Liver (tissue), 9 donors: ENCODE results near the gene IL10RB. TPM values are rescaled to one million over a fixed set of nuclear protein-coding genes. Genes with fewer than 3 reads are reported as not detected.

ENCODE experiments used
- DNase-seq: peaks from one replicate; pipeline ENCODE4 v3.0.0-alpha.2; 2017; ENCODE audit warnings: low spot score
- H3K27ac ChIP-seq, 2 donors: one replicate each; pipeline ENCODE4 v1.7.0; 2013; ENCODE audit warnings: inconsistent platforms in 2 of 2, low read length in 2 of 2, control low read depth in 1 of 2, low read depth in 1 of 2, mild to moderate bottlenecking in 1 of 2
- H3K27me3 ChIP-seq, 4 donors: one replicate each; pipeline versions ENCODE4 v1.6.1 to v1.7.0; 2013; ENCODE audit warnings: low read length in 3 of 4, inconsistent platforms in 1 of 4, mild to moderate bottlenecking in 1 of 4, moderate library complexity in 1 of 4; ENCODE audit not compliant: control insufficient read depth in 4 of 4, insufficient read depth in 4 of 4
- H3K36me3 ChIP-seq, 4 donors: one replicate each; pipeline versions ENCODE4 v1.6.1 to v1.7.0; 2013; ENCODE audit warnings: low read length in 3 of 4, mild to moderate bottlenecking in 3 of 4, low read depth in 1 of 4, moderate library complexity in 1 of 4; ENCODE audit not compliant: control insufficient read depth in 4 of 4, insufficient read depth in 3 of 4
- H3K4me1 ChIP-seq, 4 donors: one replicate each; pipeline versions ENCODE4 v1.6.1 to v1.7.0; 2013; ENCODE audit warnings: low read length in 3 of 4, mild to moderate bottlenecking in 3 of 4, moderate library complexity in 1 of 4; ENCODE audit not compliant: control insufficient read depth in 4 of 4, insufficient read depth in 4 of 4
- H3K4me3 ChIP-seq, 3 donors: one replicate each; pipeline versions ENCODE4 v1.6.1 to v1.7.0; 2013; ENCODE audit warnings: low read length in 3 of 3, control low read depth in 1 of 3, low read depth in 1 of 3, mild to moderate bottlenecking in 1 of 3
- H3K9ac ChIP-seq, 2 donors: one replicate each; pipeline ENCODE4 v1.7.0; 2013; ENCODE audit warnings: low read length in 2 of 2, mild to moderate bottlenecking in 2 of 2, moderate library complexity in 2 of 2, control low read depth in 1 of 2, low read depth in 1 of 2
- H3K9me3 ChIP-seq, 4 donors: one replicate each; pipeline versions ENCODE4 v1.6.1 to v1.7.0; 2013; ENCODE audit warnings: low read length in 3 of 4; ENCODE audit not compliant: control insufficient read depth in 4 of 4
- ATF3 ChIP-seq: IDR thresholded peaks from 2 replicates; pipeline ENCODE4 v1.6.1; 2016; ENCODE audit warnings: antibody characterized with exemption
- CTCF ChIP-seq: fragments of 150-350 bp; IDR thresholded peaks from 2 replicates; pipeline ENCODE4 v1.5.1; 2017; ENCODE audit warnings: improper control_type of control experiment, low read depth, low read length; ENCODE audit not compliant: missing input control
- EGR1 ChIP-seq, 2 donors: IDR thresholded peaks; 2 replicates each; pipeline ENCODE4 v1.6.1; 2016 to 2018; ENCODE audit warnings: antibody characterized with exemption in 2 of 2, low read depth in 2 of 2
- HNF4A ChIP-seq, 2 donors: conservative IDR thresholded peaks; 2 replicates each; pipeline ENCODE4 v1.6.1; 2016; ENCODE audit warnings: antibody characterized with exemption in 2 of 2, mild to moderate bottlenecking in 2 of 2
- MAX ChIP-seq: IDR thresholded peaks from 2 replicates; pipeline ENCODE4 v1.6.1; 2016; ENCODE audit warnings: antibody characterized with exemption
- NR2F2 ChIP-seq: IDR thresholded peaks from 2 replicates; pipeline ENCODE4 v1.6.1; 2016; ENCODE audit warnings: antibody characterized with exemption
- RAD21 ChIP-seq, 2 donors: IDR thresholded peaks; 2 replicates each; pipeline ENCODE4 v1.6.1; 2016; ENCODE audit warnings: antibody characterized with exemption in 2 of 2, mild to moderate bottlenecking in 2 of 2
- REST ChIP-seq: IDR thresholded peaks from 2 replicates; pipeline ENCODE4 v1.6.1; 2016; ENCODE audit warnings: antibody characterized with exemption, mild to moderate bottlenecking
- RXRA ChIP-seq, 2 donors: IDR thresholded peaks; 2 replicates each; pipeline ENCODE4 v1.6.1; 2017 to 2018; ENCODE audit warnings: antibody characterized with exemption in 2 of 2, mild to moderate bottlenecking in 1 of 2
- TAF1 ChIP-seq: conservative IDR thresholded peaks from 2 replicates; pipeline ENCODE4 v1.6.1; 2016; ENCODE audit warnings: antibody characterized with exemption, mild to moderate bottlenecking
- YY1 ChIP-seq: IDR thresholded peaks from 2 replicates; pipeline ENCODE4 v1.6.1; 2016; ENCODE audit warnings: antibody characterized with exemption, mild to moderate bottlenecking
- WGBS: extraction: QIAGEN DNeasy Blood & Tissue Kit; methylation state at CpG from one replicate; pipeline ENCODE4 v1.1.7; 2013; 5-methylcytosine and 5-hydroxymethylcytosine counted together
- polyA plus RNA-seq, 2 donors: library from polyadenylated mRNA; stranded (reverse) in 1 of 2; unstranded in 1 of 2; fragments of 200-250 nt in 1 of 2; fragments of >200 nt in 1 of 2; fragmentation: Nextera tagmentation in 1 of 2; extraction: Ambion mirVana in 1 of 2; gene quantifications; one replicate each; pipeline versions ENCODE4 v1.2.1 to v1.2.3, GENCODE V29; 2013 to 2015
- total RNA-seq, 2 donors: library from RNA; depleted of rRNA; stranded (reverse); fragments of >200 nt; gene quantifications; one replicate each; pipeline ENCODE4 v1.2.3, GENCODE V29; 2014
- donor health status: healthy.
- donor health status: healthy.
- donor health status: healthy.
- donor health status: healthy.
- donor health status: healthy.

The IL10RB gene
- total and polyA plus RNA-seq, 4 donors = 16.1 to 22.1 (median 18.8) TPM

GRCh38 chr21:33244082-33244778 lies 21.9 kb upstream of the IL10RB start:
- H3K4me3 ChIP-seq = no peak overlapping the region
- H3K9me3 ChIP-seq = no peaks in the 10 kb centered on the region
- no peak for TF ChIP-seq EGR1 (IDR thresholded peaks at IDR 0.05; ENCODE audit: low read depth in 2 of 2)
- TF ChIP-seq NR2F2 = no peak
- no peak for TF ChIP-seq TAF1
- TF ChIP-seq HNF4A (conservative IDR thresholded peaks at IDR 0.05) = no peak
- no peak for TF ChIP-seq ATF3
- TF ChIP-seq YY1 = no peak
- no peak for TF ChIP-seq MAX
- no peak for TF ChIP-seq RXRA (IDR thresholded peaks at IDR 0.05)
- no peak for TF ChIP-seq REST
- TF ChIP-seq RAD21 (IDR thresholded peaks at IDR 0.05) = no peak
- TF ChIP-seq CTCF = no peak
- H3K27ac ChIP-seq = peak overlapping the region; percentile 41 to 67
- H3K36me3 ChIP-seq = peaks cover 7 to 31% (median 21%) of the 10 kb centered on the region in 4 donors
- peaks cover 6 to 50% (median 25%) of the 10 kb centered on the region in 4 donors for H3K4me1 ChIP-seq
- DNase-seq = no peak
- no peak overlapping the region for H3K9ac ChIP-seq
- no peaks in the 10 kb centered on the region for H3K27me3 ChIP-seq
- WGBS = 63% methylated on average over 6 of the region's 6 CpGs

- H3K4me3 ChIP-seq = no peak overlapping the region
- no peaks in the 10 kb centered on the region for H3K27me3 ChIP-seq
- peaks cover 6 to 47% (median 24%) of the 10 kb centered on the region in 4 donors for H3K4me1 ChIP-seq
- 33% methylated on average over 2 of the region's 2 CpGs for WGBS
- peaks cover 7 to 36% (median 26%) of the 10 kb centered on the region in 4 donors for H3K36me3 ChIP-seq
- DNase-seq = no peak
- peak overlapping the region; percentile 41 to 67 for H3K27ac ChIP-seq
- no peak for TF ChIP-seq MAX
- TF ChIP-seq ATF3 = no peak
- H3K9ac ChIP-seq = no peak overlapping the region
- H3K9me3 ChIP-seq = no peaks in the 10 kb centered on the region
These were observed 21.4 kb upstream of the IL10RB start for GRCh38 chr21:33244779-33245105.
